Glutamatergic neuron (in vitro differentiated cells): ENCODE data around the gene ASGR2. TPM values are rescaled to one million over a fixed set of nuclear protein-coding genes. Genes with fewer than 3 reads are reported as not detected.

ENCODE experiments used
- DNase-seq: peaks from one replicate; pipeline ENCODE4 v3.0.0; 2022
- H3K27ac Mint-ChIP-seq: one replicate; pipeline ENCODE4 v1.8.0; 2020; ENCODE audit warnings: mild to moderate bottlenecking, mixed read lengths, inconsistent platforms; ENCODE audit not compliant: unreplicated experiment
- H3K27me3 Mint-ChIP-seq: one replicate; pipeline ENCODE4 v1.8.0; 2020; ENCODE audit warnings: mild to moderate bottlenecking, moderate library complexity, mixed read lengths, inconsistent platforms; ENCODE audit not compliant: unreplicated experiment
- H3K36me3 Mint-ChIP-seq: one replicate; pipeline ENCODE4 v1.8.0; 2020; ENCODE audit warnings: mild to moderate bottlenecking, mixed read lengths, inconsistent platforms; ENCODE audit not compliant: unreplicated experiment
- H3K4me1 Mint-ChIP-seq: one replicate; pipeline ENCODE4 v1.8.0; 2020; ENCODE audit warnings: mild to moderate bottlenecking, low read depth, mixed read lengths, inconsistent platforms; ENCODE audit not compliant: unreplicated experiment
- H3K4me3 Mint-ChIP-seq: one replicate; pipeline ENCODE4 v1.8.0; 2020; ENCODE audit warnings: mild to moderate bottlenecking, mixed read lengths, inconsistent platforms; ENCODE audit not compliant: unreplicated experiment
- H3K9me3 Mint-ChIP-seq: one replicate; pipeline ENCODE4 v1.8.0; 2020; ENCODE audit warnings: mild to moderate bottlenecking, moderate library complexity, mixed read lengths, inconsistent platforms; ENCODE audit not compliant: unreplicated experiment
- CTCF ChIP-seq: fragments of 200-600 bp; sonication (generic); IDR thresholded peaks from one replicate; pipeline ENCODE4 v1.5.0; 2021; ENCODE audit not compliant: partially characterized antibody, unreplicated experiment
- total RNA-seq: library from RNA; stranded (reverse); fragmentation: NEBNext Ultra II Directional; extraction: Animal tissue kit (Norgen Biotek cat#: 25700); gene quantifications from one replicate; pipeline ENCODE4 v1.2.1, GENCODE V29; 2021; ENCODE audit not compliant: unreplicated experiment

The ASGR2 gene
- total RNA-seq, 1 donor from 2014 or later: not detected

- no peak for TF ChIP-seq CTCF
- Mint-ChIP-seq H3K4me1 (peaks cover 8% of the 10 kb centered on the region), H3K4me3 (no peak overlapping the region), H3K27ac (peak overlapping the region; percentile 26), H3K36me3 (no peaks in the 10 kb centered on the region), H3K27me3 (peaks cover 2% of the 10 kb centered on the region), H3K9me3 (peaks cover 4% of the 10 kb centered on the region)
- DNase-seq: no peak
Observed at GRCh38 chr17:7110617-7111306, 3.9 kb downstream of the ASGR2 start.

GRCh38 chr17:7109461-7110322 is 4.9 kb downstream of the ASGR2 start:
- no peak overlapping the region for H3K27ac Mint-ChIP-seq
- no peak for DNase-seq
- peaks cover 5% of the 10 kb centered on the region for H3K9me3 Mint-ChIP-seq
- peaks cover 2% of the 10 kb centered on the region for H3K27me3 Mint-ChIP-seq
- peaks cover 8% of the 10 kb centered on the region for H3K4me1 Mint-ChIP-seq
- TF ChIP-seq CTCF: no peak
- no peak overlapping the region for H3K4me3 Mint-ChIP-seq
- no peaks in the 10 kb centered on the region for H3K36me3 Mint-ChIP-seq

- no peak for DNase-seq
- H3K9me3 Mint-ChIP-seq: peaks cover 5% of the 10 kb centered on the region
- H3K4me1 Mint-ChIP-seq: peaks cover 8% of the 10 kb centered on the region
- no peak for TF ChIP-seq CTCF
- H3K27ac Mint-ChIP-seq: no peak overlapping the region
- H3K36me3 Mint-ChIP-seq: no peaks in the 10 kb centered on the region
- peaks cover 2% of the 10 kb centered on the region for H3K27me3 Mint-ChIP-seq
- no peak overlapping the region for H3K4me3 Mint-ChIP-seq
Observed at GRCh38 chr17:7108981-7109380, 5.6 kb downstream of the ASGR2 start.

- H3K36me3 Mint-ChIP-seq: no peaks in the 10 kb centered on the region
- H3K9me3 Mint-ChIP-seq: peaks cover 5% of the 10 kb centered on the region
- no peak overlapping the region for H3K4me3 Mint-ChIP-seq
- no peak for DNase-seq
- no peak for TF ChIP-seq CTCF
- no peak overlapping the region for H3K27ac Mint-ChIP-seq
- H3K27me3 Mint-ChIP-seq: peaks cover 2% of the 10 kb centered on the region
- H3K4me1 Mint-ChIP-seq: peaks cover 8% of the 10 kb centered on the region
Observed at GRCh38 chr17:7108560-7108925, 6.1 kb downstream of the ASGR2 start.
